SJSA1 (cell line): ENCODE data around the gene ADGRG6. TPM values are rescaled to one million over a fixed set of nuclear protein-coding genes. Genes with fewer than 3 reads are reported as not detected.

Experiments used
- DNase-seq, 2 experiments: peaks; one replicate each; pipeline ENCODE4 v3.0.0-alpha.2; 2015 to 2020; ENCODE audit warnings: low spot score in 2 of 2, low read depth in 1 of 2
- H3K27ac ChIP-seq: fragments of 250-450 bp; sonication (Bioruptor Pico); 2 replicates; pipeline ENCODE4 v1.5.1; 2020; ENCODE audit warnings: mild to moderate bottlenecking, moderate library complexity
- H3K27me3 ChIP-seq: fragments of 250-450 bp; sonication (Bioruptor Pico); replicated peaks from 2 replicates; pipeline ENCODE4 v1.5.1; 2020; ENCODE audit warnings: mild to moderate bottlenecking, moderate library complexity
- H3K36me3 ChIP-seq: fragments of 250-450 bp; sonication (Bioruptor Pico); 2 replicates; pipeline ENCODE4 v1.5.1; 2020; ENCODE audit warnings: mild to moderate bottlenecking
- H3K4me1 ChIP-seq: fragments of 250-450 bp; sonication (Bioruptor Pico); replicated peaks from 2 replicates; pipeline ENCODE4 v1.6.1; 2021; ENCODE audit warnings: mild to moderate bottlenecking
- H3K4me3 ChIP-seq: fragments of 250-450 bp; sonication (Bioruptor Pico); 2 replicates; pipeline ENCODE4 v1.5.1; 2020; ENCODE audit warnings: mild to moderate bottlenecking
- H3K9me3 ChIP-seq: fragments of 250-450 bp; sonication (Bioruptor Pico); replicated peaks from 2 replicates; pipeline ENCODE4 v1.5.1; 2020; ENCODE audit warnings: mild to moderate bottlenecking
- total RNA-seq: library from RNA; depleted of rRNA; stranded (reverse); fragments of >200 nt; shearing (Covaris generic); gene quantifications from 2 replicates; pipeline ENCODE4 v1.2.3, GENCODE V29; 2014

ADGRG6 gene
- total RNA-seq, 1 experiment from 2014 or later, result 4.5 TPM

DNA sequence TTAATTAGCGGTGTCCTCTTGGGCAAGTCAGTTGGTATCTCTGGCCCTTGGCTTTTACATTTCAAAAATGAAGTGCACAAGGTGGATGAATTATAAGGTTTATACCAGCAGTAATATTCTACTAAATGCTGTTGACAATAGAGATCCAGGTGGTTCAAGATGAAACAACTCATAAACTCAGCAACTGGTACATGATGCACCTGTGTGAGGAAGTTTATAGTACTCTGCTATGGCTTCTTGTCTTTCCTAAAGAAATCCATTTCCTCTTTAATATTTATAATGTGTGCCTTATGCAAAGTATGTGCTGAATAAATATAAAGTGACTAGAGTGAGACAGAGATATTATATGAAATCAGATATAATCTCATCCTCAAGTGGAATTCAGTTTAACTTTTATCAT lies 48.5 kb downstream of the ADGRG6 start:
- no peaks in the 10 kb centered on the region for H3K9me3 ChIP-seq

DNA sequence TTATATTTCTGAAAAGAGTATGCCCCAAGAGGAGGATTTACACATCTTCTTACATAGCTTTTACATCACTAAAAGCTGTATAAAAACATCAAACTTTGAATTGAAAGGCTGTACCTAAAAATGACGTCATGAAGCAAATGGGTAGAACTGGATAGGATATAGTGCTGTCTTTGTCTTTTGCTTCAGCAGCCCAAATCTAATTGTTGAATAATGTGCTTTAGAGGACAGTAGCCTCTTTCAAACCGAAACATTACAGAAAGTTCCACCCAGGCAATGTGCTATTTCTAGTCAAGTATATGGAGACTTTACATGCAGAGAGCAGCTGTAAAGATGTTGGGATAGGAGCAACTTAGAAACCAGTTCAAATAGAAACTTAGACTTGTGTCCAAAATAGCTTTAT lies 51.9 kb downstream of the ADGRG6 start:
- DNase-seq, result no peak
- Histone ChIP-seq H3K27ac (no peak overlapping the region), H3K4me3 (no peak overlapping the region), H3K27me3 (no peaks in the 10 kb centered on the region), H3K4me1 (no peaks in the 10 kb centered on the region), H3K36me3 (no peaks in the 10 kb centered on the region), H3K9me3 (no peaks in the 10 kb centered on the region)

More for the DNA sequence above, 48.5 kb downstream of the ADGRG6 start:
- Histone ChIP-seq H3K36me3 (no peaks in the 10 kb centered on the region), H3K4me3 (no peak overlapping the region), H3K4me1 (no peaks in the 10 kb centered on the region), H3K27ac (no peak overlapping the region), H3K27me3 (no peaks in the 10 kb centered on the region)
- DNase-seq, result no peak

DNA sequence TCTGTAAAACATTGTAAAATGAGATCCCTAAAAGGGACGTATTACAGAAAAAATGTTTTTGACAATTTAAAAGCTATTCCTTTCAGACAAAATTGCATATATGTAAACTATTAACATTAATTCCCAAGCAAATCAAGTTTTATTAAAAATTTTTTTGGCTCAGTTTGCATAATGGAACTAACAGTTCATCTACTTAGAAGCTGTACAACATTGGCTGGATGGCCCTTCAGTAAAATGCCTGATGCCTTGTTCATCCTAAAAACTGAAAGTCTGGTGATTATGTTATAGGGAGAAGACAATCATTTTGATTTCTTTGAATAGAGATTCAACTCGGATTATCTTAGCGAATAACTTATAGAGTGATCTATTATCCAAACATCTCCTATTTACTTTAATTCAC lies 52.8 kb downstream of the ADGRG6 start:
- Histone ChIP-seq H3K27me3 (no peaks in the 10 kb centered on the region), H3K36me3 (no peaks in the 10 kb centered on the region), H3K4me3 (no peak overlapping the region), H3K9me3 (no peaks in the 10 kb centered on the region), H3K27ac (no peak overlapping the region), H3K4me1 (no peaks in the 10 kb centered on the region)
- DNase-seq, result no peak

DNA sequence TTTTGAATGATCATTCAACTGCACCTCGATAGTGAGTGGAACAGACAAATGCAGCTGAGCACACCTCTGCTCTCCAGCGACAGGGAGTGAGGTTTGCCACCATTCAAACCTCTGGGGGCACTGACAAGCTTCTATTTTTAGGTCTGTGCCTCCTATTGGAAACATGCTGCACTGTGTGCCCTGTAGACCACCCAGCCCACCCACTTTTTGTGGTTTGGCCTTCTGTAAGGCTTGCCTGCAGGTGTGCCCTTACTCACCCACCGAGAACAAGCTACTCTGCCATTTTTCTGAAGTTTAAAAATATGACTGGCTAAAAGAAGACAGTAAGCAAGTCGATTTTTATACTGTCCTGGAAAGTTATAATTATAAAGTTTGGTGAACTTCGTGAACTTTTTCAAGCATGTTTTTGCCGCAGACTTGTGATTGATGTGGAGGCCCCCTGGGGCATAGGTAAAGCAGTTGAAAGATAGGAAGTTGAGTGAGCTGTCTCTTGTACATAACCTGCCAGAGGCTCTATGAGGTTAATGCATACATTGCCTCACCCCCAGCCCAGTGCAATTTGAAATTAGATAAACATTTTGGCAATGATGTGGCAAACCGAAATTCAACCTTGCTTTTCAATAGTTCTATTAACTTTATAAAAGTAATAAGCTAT lies 53.8 kb downstream of the ADGRG6 start:
- no peaks in the 10 kb centered on the region for H3K9me3 ChIP-seq
- no peak for DNase-seq
- H3K27ac ChIP-seq, result no peak overlapping the region
- no peaks in the 10 kb centered on the region for H3K27me3 ChIP-seq
- H3K36me3 ChIP-seq, result no peaks in the 10 kb centered on the region
- H3K4me1 ChIP-seq, result no peaks in the 10 kb centered on the region
- no peak overlapping the region for H3K4me3 ChIP-seq

DNA sequence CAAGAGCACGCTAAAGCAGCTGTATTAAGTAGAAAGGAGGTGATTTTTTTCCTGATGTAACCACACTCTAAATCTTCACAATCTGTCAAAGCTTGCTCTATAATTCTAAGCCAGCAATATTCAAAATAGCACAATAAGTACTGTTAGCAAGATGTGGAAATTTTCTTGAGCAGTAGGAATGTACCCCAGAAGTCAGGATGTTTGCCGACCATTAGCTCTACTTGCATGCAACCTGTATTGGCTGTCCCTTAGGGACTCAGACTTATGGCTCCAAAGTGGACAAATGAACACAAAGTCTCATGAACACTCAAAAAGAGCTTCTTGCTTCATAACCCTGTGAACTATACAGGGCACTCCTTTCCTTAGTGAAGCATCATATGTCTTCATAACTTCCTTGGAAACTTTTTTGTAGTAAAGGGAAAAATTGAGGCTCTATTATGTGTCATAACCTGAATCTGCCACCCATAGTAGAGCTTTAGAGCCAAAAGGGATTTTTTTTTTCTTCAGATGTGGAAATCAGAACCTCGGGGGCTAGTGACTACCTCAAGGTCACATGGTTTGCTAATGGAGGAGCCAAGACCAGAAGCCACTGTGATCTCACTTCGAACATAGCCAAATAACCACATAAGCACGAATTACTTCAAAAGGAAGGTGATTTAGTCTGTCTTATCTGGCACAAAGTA lies 54.5 kb downstream of the ADGRG6 start:
- no peaks in the 10 kb centered on the region for H3K36me3 ChIP-seq
- H3K27ac ChIP-seq, result no peak overlapping the region
- H3K9me3 ChIP-seq, result no peaks in the 10 kb centered on the region
- no peak overlapping the region for H3K4me3 ChIP-seq
- H3K27me3 ChIP-seq, result no peaks in the 10 kb centered on the region
- H3K4me1 ChIP-seq, result no peaks in the 10 kb centered on the region
- DNase-seq, result no peak

DNA sequence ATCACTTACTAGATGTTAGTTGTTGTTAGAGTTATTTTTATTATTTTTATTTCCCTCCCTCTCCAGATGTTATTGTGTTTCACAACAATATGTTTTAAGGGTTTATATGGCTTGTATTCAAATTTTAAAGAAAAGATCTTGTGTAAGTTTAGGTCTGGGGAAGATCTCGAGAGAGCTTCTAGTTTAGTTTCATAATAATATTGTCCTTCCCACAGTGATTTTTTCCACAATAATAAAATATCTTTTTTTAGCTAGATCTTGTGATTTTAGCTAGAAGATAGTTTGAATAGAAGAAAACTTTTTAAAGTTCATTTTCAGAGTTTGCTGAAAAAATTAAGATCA lies 55.0 kb downstream of the ADGRG6 start:
- H3K9me3 ChIP-seq, result no peaks in the 10 kb centered on the region
- no peak for DNase-seq
- no peaks in the 10 kb centered on the region; the same call in 1 of the 2 replicates for H3K4me1 ChIP-seq
- no peak overlapping the region for H3K4me3 ChIP-seq
- no peaks in the 10 kb centered on the region for H3K36me3 ChIP-seq
- H3K27ac ChIP-seq, result no peak overlapping the region
- H3K27me3 ChIP-seq, result no peaks in the 10 kb centered on the region

DNA sequence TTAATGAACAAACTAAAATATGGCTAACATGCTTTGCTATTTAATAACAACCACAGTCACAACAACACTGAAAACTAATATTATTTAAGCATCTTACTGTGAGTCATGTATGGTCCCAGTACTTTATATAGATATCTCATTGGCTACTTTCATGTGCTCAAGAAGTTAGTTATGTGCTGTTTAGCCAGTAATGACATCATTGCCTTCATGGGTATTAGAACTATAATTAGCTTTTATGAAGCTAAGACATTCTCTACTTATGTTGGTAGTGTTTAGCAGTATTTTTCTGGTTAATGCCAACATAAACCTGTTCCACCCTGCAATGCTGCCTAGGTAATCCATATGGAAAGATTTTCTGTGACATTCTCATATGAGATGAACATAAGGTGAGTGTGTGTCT lies 56.1 kb downstream of the ADGRG6 start:
- no peaks in the 10 kb centered on the region for H3K9me3 ChIP-seq
- H3K4me1 ChIP-seq, result no peaks in the 10 kb centered on the region; the same call in 1 of the 2 replicates
- no peak for DNase-seq
- no peak overlapping the region for H3K27ac ChIP-seq
- H3K36me3 ChIP-seq, result no peaks in the 10 kb centered on the region
- H3K27me3 ChIP-seq, result no peaks in the 10 kb centered on the region
- H3K4me3 ChIP-seq, result no peak overlapping the region

DNA sequence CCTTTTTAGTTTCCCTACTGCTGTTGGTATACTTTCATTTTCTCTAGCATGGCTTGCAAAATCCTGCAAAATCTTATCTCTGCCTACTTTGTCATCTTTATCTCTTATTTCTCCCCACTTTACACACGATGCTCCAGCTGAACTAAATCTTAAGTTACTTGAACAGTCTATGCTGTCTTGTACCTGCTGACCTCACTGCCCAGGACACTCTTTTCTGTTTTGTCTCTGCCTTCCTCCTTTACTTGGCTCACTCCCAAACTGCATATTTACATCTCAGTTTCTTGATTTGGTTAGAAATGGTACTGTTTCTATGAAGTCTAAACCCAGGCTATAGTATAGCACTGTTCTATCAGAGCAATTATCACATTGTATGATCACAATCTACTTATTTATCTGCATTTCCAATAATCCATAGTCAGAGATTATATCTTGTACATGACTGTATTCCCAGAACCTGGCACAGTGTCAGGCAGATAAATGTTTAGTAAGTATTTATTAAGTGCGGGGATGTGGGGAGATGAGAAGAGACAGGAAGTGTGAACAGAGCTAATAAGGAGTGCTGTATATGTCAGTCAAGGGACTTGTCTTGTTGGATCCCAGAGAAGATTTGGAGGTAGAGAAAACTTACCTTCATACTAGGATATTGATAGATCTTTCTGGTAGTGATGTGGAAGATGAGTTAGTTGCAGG lies 57.6 kb downstream of the ADGRG6 start:
- no peaks in the 10 kb centered on the region for H3K9me3 ChIP-seq
- no peaks in the 10 kb centered on the region for H3K36me3 ChIP-seq
- H3K4me1 ChIP-seq, result no peaks in the 10 kb centered on the region; the same call in 1 of the 2 replicates
- no peak for DNase-seq
- H3K4me3 ChIP-seq, result no peak overlapping the region
- no peaks in the 10 kb centered on the region for H3K27me3 ChIP-seq
- no peak overlapping the region for H3K27ac ChIP-seq

DNA sequence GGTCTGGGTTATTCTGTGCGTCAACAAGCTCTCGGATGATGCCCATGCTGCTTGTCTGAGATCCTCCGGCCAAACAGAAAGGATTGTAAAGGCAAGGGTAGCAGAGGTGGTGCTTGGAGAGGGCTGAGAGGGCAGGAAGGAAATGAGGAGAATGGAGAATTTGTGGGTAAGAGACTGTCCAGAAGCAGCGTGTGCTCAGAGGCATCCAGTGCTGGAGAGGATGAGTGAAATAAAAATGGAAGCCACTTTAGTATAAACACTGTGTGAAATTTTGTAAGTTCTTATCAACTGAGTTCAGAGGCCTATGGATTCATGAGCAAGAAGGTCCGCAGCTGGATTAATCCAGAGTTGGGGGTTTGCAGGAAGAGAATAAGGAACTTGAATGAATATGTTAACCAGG lies 59.5 kb downstream of the ADGRG6 start:
- Histone ChIP-seq H3K9me3 (no peaks in the 10 kb centered on the region), H3K27ac (no peak overlapping the region), H3K4me1 (no peaks in the 10 kb centered on the region; the same call in 1 of the 2 replicates), H3K36me3 (no peaks in the 10 kb centered on the region), H3K4me3 (no peak overlapping the region), H3K27me3 (no peaks in the 10 kb centered on the region)
- DNase-seq, result no peak

DNA sequence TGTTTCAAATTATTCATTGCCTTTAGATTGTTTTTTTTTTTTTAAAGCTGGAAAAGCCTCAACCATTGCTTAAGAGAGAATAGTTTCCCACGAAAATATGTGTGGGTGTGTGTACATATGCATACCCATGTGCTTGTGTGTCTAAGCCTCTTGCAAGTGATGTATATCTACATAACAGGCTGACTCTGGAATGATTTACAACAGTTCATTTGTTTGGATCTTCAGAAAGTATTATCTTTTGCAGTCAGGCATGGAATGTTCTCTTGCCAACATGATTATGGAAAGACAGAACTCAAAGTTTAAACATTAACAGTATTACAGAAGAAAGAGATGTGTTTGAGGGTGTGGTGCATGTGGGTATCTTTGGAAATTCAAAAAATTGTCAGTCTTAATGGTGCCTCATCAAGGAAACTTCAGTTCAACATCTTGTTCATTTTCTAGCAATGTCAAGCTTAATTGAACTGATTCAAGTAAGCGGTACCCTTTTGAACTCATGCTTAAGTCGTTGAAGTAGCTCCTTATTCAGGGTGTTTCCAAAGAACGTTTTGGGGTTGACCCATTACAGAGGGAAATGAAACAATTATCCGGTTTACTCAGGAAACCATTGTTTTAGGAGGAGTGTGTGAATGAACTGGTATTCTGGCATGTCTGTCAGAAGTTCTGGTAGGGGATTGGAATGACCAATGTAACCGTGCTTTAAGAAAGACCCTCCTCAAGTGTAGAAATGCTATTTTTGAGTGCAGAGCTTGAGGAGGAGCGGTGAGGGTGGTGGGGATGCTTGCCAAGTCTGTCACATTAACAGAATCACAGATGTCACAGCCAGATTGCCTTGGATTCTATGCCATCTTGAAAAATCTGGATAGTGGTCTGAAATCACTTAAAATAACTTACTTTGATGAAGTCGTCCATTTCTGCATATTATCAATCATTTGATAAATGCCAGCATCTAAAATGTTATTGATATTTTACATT lies 60.3 kb downstream of the ADGRG6 start:
- DNase-seq, result no peak
- Histone ChIP-seq H3K27ac (no peak overlapping the region), H3K4me1 (no peaks in the 10 kb centered on the region; the same call in 1 of the 2 replicates), H3K36me3 (no peaks in the 10 kb centered on the region), H3K9me3 (no peaks in the 10 kb centered on the region), H3K27me3 (no peaks in the 10 kb centered on the region), H3K4me3 (no peak overlapping the region)

DNA sequence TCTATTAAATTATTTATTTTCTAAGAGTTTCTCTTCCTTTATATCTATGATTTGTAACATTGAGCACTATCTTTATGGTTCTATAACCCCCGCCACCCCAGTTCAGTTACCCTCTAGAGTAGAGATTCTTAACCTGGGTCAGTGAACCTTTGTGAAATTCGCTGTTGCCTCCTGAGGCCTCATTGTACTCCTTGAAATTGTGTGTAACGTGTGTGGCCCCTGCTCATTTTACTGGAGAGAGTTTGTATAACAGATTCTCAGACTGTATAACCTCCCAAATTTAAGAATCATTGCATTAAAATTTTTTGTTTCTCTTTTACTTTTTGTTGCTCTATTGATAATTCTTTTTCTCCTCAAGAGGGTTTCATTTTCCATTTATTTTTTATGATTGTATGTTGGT lies 65.3 kb downstream of the ADGRG6 start:
- Histone ChIP-seq H3K4me1 (no peaks in the 10 kb centered on the region; the same call in none of the 2 replicates), H3K27ac (no peak overlapping the region), H3K4me3 (no peak overlapping the region), H3K9me3 (no peaks in the 10 kb centered on the region), H3K27me3 (no peaks in the 10 kb centered on the region), H3K36me3 (no peaks in the 10 kb centered on the region)
- no peak for DNase-seq

DNA sequence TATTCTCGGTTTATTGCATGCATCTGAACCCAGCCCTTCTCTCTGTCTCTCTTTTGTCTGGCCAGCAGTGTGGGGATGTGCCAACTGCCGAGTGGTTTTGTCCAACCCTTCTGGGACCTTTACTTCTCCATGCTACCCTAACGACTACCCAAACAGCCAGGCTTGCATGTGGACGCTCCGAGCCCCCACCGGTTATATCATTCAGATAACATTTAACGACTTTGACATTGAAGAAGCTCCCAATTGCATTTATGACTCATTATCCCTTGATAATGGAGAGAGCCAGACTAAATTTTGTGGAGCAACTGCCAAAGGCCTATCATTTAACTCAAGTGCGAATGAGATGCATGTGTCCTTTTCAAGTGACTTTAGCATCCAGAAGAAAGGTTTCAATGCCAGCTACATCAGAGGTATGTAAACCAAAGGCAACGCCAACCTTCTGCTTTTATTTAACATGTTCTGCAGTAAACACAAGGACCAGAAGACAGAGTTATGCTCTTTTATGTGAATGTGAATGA lies 65.8 kb downstream of the ADGRG6 start:
- DNase-seq, result no peak
- H3K9me3 ChIP-seq, result no peaks in the 10 kb centered on the region
- no peak overlapping the region for H3K27ac ChIP-seq
- H3K27me3 ChIP-seq, result no peaks in the 10 kb centered on the region
- peaks cover 5% of the 10 kb centered on the region for H3K4me1 ChIP-seq
- H3K4me3 ChIP-seq, result no peak overlapping the region
- no peaks in the 10 kb centered on the region for H3K36me3 ChIP-seq

DNA sequence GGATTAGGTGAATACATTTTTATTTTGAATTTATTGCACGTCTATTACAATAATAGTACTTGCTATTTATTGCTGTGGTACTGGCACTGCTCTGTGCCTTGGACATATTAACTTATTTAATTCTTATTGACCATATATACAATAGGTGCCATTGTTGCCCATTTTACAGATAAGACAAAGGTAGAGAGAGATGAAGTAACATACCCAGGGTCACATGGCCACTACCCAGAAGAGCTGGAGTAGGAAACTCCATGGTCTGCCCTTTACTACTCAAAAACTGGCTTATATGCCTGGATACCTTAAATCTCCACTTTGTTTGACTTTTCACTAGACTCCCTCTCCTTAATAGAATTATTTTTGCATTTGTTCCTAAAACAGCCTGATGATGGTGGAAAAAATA lies 67.5 kb downstream of the ADGRG6 start:
- Histone ChIP-seq H3K27me3 (no peaks in the 10 kb centered on the region), H3K9me3 (no peaks in the 10 kb centered on the region), H3K4me1 (peaks cover 19% of the 10 kb centered on the region), H3K4me3 (no peak overlapping the region), H3K36me3 (no peaks in the 10 kb centered on the region; the same call in 1 of the 2 replicates), H3K27ac (no peak overlapping the region)
- DNase-seq, result no peak
